HEK293 (cell line): ENCODE data around the gene MDH1B.

Source experiments
- CTCF ChIA-PET: fragments of 350-600 bp; formaldehyde crosslinking; extraction: SDS; loops from one replicate; lab custom pipeline; 2021; ENCODE audit warnings: antibody characterized with exemption; lab: Yijun Ruan, JAX
- POLR2A ChIA-PET: fragments of 300-600 bp; formaldehyde crosslinking; extraction: SDS; loops from one replicate; lab custom pipeline; 2020; ENCODE audit warnings: antibody characterized with exemption, inconsistent platforms; lab: Yijun Ruan, JAX
- H3K27ac ChIP-seq: fragments of 200-500 bp; sonication (Bioruptor generic); 2 replicates; pipeline ENCODE4 v1.5.1; 2014; ENCODE audit warnings: low read depth, low read length, control low read depth, inconsistent platforms; ENCODE audit errors: extremely low read depth
- H3K36me3 ChIP-seq, 2 experiments: fragments of 200-500 bp in 1 of 2; sonication (Bioruptor generic) in 1 of 2; 1 replicate in 1 of 2; 2 replicates in 1 of 2; pipeline ENCODE4 v1.5.1; 2014 to 2017; ENCODE audit warnings: inconsistent platforms in 2 of 2, low read length in 2 of 2; ENCODE audit not compliant: control insufficient read depth in 2 of 2, insufficient read depth in 1 of 2
- H3K4me1 ChIP-seq: fragments of 200-500 bp; sonication (Bioruptor generic); 2 replicates; pipeline ENCODE4 v1.5.1; 2014; ENCODE audit warnings: mild to moderate bottlenecking, low read length, inconsistent platforms; ENCODE audit not compliant: control insufficient read depth, insufficient read depth
- H3K4me3 ChIP-seq: 2 replicates; pipeline ENCODE4 v1.5.1; 2011; ENCODE audit warnings: low read depth, mild to moderate bottlenecking, control low read depth, low read length, moderate library complexity
- H3K9me3 ChIP-seq: fragments of 200-500 bp; sonication (Bioruptor generic); 2 replicates; pipeline ENCODE4 v1.5.1; 2014; ENCODE audit warnings: low read depth, low read length, inconsistent platforms; ENCODE audit not compliant: control insufficient read depth, insufficient read depth
- GFI1B ChIP-seq: fragments of 450-650 bp; formaldehyde crosslinking; IDR thresholded peaks from 2 replicates; pipeline ENCODE4 v1.5.1; 2016; ENCODE audit warnings: missing biosample characterization, missing genetic modification characterization
- GLIS1 ChIP-seq: fragments of 450-650 bp; formaldehyde crosslinking; IDR thresholded peaks from 2 replicates; pipeline ENCODE4 v1.5.1; 2016; ENCODE audit warnings: missing biosample characterization, missing genetic modification characterization
- HOXA7 ChIP-seq: sonication (generic); formaldehyde crosslinking; IDR thresholded peaks from 2 replicates; pipeline ENCODE4 v1.8.1; 2022; ENCODE audit warnings: missing genetic modification reagents, borderline replicate concordance
- SALL2 ChIP-seq: fragments of 450-650 bp; formaldehyde crosslinking; IDR thresholded peaks from 2 replicates; pipeline ENCODE4 v1.5.0; 2017; ENCODE audit warnings: missing biosample characterization, mild to moderate bottlenecking, missing genetic modification characterization, borderline replicate concordance
- ZFP37 ChIP-seq: fragments of 450-650 bp; formaldehyde crosslinking; IDR thresholded peaks from 2 replicates; pipeline ENCODE4 v1.5.1; 2016; ENCODE audit warnings: missing biosample characterization, missing genetic modification characterization
- ZNF138 ChIP-seq: fragments of 450-650 bp; formaldehyde crosslinking; IDR thresholded peaks from 2 replicates; pipeline ENCODE4 v1.5.1; 2016; ENCODE audit warnings: missing biosample characterization, missing genetic modification characterization, borderline replicate concordance
- ZNF335 ChIP-seq: fragments of 450-650 bp; formaldehyde crosslinking; conservative IDR thresholded peaks from 2 replicates; pipeline ENCODE4 v1.5.1; 2016; ENCODE audit warnings: missing biosample characterization, missing genetic modification characterization
- ZNF585B ChIP-seq: fragments of 450-650 bp; formaldehyde crosslinking; IDR thresholded peaks from 2 replicates; pipeline ENCODE4 v1.5.1; 2016; ENCODE audit warnings: missing biosample characterization, missing genetic modification characterization
- ZNF768 ChIP-seq: fragments of 450-650 bp; formaldehyde crosslinking; IDR thresholded peaks from 2 replicates; pipeline ENCODE4 v1.5.1; 2018; ENCODE audit warnings: missing biosample characterization, mild to moderate bottlenecking, missing genetic modification characterization
- ZSCAN16 ChIP-seq: fragments of 450-650 bp; formaldehyde crosslinking; IDR thresholded peaks from 2 replicates; pipeline ENCODE4 v1.5.1; 2016; ENCODE audit warnings: missing biosample characterization, missing genetic modification characterization
- TF ChIP-seq, protein P1 (sequence below): fragments of 450-650 bp; formaldehyde crosslinking; IDR thresholded peaks from 2 replicates; pipeline ENCODE4 v1.5.1; 2016; ENCODE audit warnings: missing biosample characterization, missing genetic modification characterization
- TF ChIP-seq, protein P2 (sequence below): fragments of 450-650 bp; formaldehyde crosslinking; IDR thresholded peaks from 2 replicates; pipeline ENCODE4 v1.5.1; 2016; ENCODE audit warnings: missing biosample characterization, missing genetic modification characterization
- TF ChIP-seq, protein P3 (sequence below): sonication (generic); formaldehyde crosslinking; IDR thresholded peaks from 2 replicates; pipeline ENCODE4 v1.8.1; 2022; ENCODE audit warnings: mild to moderate bottlenecking, moderate library complexity, missing genetic modification reagents
- TF ChIP-seq, protein P4 (sequence below): fragments of 450-650 bp; formaldehyde crosslinking; optimal IDR thresholded peaks from 2 replicates; pipeline ENCODE3; 2016; ENCODE audit warnings: missing biosample characterization, mild to moderate bottlenecking, missing genetic modification characterization
- TF ChIP-seq, protein P5 (sequence below): fragments of 450-650 bp; formaldehyde crosslinking; IDR thresholded peaks from 2 replicates; pipeline ENCODE4 v1.5.1; 2017; ENCODE audit warnings: missing biosample characterization, missing genetic modification characterization

Gene MDH1B

DNA sequence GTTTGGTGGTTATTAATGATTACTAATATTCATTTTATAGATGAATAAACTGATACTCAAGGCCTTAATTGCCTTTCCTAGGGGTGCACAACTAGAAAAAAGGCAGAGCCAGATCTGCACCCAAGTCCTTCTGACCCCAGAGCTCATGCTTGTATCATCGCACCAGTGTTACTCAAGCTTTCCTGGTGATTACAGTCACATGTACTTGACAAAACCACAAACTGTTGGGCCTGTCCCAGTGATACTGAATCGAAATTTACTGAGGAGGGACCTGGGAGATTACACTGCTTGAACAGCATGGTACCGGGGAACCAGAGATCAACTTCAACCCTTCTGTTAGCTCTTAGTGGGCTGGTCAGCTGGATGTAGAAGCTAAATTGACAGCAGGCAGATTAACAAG, 34.0 kb upstream of the MDH1B start (continued):
- TF ChIP-seq HOXA7 (CRISPR knock-in tag): no peak
- no peak for TF ChIP-seq ZFP37 (tag by site-specific recombination)
- TF ChIP-seq ZNF138: no peak

DNA sequence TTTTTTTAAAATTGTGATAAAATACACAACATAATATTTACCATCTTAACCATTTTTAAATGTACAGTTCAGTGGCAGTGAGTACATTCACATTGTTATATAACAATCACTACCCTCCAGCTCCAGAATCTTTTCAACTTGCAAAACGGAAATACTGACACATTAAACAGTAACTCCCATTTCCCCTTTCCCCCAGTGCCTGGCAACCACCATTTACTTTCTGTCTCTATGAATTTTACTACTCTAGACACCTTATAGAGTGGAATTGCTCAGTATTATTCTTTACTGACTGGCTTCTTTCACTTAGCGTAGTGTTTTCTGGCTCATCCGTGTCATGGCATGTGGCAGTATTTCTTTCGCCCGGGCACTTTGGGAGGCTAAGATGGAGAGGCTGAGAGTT, 32.9 kb upstream of the MDH1B start:
- Histone ChIP-seq H3K36me3 (peaks cover 8% of the 10 kb centered on the region in 2 experiments; a peak in 2 of 3 replicates), H3K4me1 (no peaks in the 10 kb centered on the region), H3K4me3 (no peak overlapping the region), H3K9me3 (no peaks in the 10 kb centered on the region), H3K27ac (no peak overlapping the region)
- ChIA-PET CTCF (interaction anchor here (0.6 to 1.2 kb wide), 4 partner anchors 13 to 705 kb away, joined by 3 read pairs; no protein-coding TSS in a partner anchor), POLR2A (no interaction called here)
- TF ChIP-seq, protein P1, sequence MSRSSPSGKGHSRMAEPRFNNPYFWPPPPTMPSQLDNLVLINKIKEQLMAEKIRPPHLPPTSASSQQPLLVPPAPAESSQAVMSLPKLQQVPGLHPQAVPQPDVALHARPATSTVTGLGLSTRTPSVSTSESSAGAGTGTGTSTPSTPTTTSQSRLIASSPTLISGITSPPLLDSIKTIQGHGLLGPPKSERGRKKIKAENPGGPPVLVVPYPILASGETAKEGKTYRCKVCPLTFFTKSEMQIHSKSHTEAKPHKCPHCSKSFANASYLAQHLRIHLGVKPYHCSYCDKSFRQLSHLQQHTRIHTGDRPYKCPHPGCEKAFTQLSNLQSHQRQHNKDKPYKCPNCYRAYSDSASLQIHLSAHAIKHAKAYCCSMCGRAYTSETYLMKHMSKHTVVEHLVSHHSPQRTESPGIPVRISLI (tag by site-specific recombination): no peak
- TF ChIP-seq ZSCAN16 (tag by site-specific recombination) (no peak), GFI1B (tag by site-specific recombination) (no peak), SALL2 (tag by site-specific recombination) (no peak)
- TF ChIP-seq, protein P2, sequence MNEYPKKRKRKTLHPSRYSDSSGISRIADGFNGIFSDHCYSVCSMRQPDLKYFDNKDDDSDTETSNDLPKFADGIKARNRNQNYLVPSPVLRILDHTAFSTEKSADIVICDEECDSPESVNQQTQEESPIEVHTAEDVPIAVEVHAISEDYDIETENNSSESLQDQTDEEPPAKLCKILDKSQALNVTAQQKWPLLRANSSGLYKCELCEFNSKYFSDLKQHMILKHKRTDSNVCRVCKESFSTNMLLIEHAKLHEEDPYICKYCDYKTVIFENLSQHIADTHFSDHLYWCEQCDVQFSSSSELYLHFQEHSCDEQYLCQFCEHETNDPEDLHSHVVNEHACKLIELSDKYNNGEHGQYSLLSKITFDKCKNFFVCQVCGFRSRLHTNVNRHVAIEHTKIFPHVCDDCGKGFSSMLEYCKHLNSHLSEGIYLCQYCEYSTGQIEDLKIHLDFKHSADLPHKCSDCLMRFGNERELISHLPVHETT: no peak
- TF ChIP-seq, protein P3, sequence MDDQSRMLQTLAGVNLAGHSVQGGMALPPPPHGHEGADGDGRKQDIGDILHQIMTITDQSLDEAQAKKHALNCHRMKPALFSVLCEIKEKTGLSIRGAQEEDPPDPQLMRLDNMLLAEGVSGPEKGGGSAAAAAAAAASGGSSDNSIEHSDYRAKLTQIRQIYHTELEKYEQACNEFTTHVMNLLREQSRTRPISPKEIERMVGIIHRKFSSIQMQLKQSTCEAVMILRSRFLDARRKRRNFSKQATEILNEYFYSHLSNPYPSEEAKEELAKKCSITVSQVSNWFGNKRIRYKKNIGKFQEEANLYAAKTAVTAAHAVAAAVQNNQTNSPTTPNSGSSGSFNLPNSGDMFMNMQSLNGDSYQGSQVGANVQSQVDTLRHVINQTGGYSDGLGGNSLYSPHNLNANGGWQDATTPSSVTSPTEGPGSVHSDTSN (CRISPR knock-in tag): no peak

DNA sequence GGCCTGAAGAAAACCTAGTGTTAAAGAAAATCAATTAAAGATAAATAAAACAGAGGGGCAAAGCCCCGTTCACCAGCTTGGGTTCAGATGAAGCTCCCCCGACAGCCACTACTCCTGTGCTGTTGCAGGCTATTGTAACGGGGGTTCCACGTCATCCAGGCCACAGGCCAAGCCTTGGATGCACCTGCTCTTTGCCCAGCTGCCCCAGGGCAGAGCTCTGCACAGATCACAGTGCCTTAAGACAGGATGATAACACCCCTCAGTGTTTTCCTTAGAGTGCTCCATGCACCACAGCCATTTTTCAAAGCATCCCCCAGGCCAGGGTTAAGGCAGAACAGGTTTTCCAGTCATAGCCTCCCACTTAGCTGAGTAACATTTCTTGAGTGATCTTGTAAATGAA, 32.2 kb upstream of the MDH1B start:
- Histone ChIP-seq H3K27ac (no peak overlapping the region), H3K9me3 (no peaks in the 10 kb centered on the region), H3K4me1 (no peaks in the 10 kb centered on the region), H3K36me3 (peaks cover 11 to 13% of the 10 kb centered on the region in 2 experiments; a peak in 2 of 3 replicates), H3K4me3 (no peak overlapping the region)
- no peak for TF ChIP-seq ZNF335 (tag by site-specific recombination)
- TF ChIP-seq, protein P4, sequence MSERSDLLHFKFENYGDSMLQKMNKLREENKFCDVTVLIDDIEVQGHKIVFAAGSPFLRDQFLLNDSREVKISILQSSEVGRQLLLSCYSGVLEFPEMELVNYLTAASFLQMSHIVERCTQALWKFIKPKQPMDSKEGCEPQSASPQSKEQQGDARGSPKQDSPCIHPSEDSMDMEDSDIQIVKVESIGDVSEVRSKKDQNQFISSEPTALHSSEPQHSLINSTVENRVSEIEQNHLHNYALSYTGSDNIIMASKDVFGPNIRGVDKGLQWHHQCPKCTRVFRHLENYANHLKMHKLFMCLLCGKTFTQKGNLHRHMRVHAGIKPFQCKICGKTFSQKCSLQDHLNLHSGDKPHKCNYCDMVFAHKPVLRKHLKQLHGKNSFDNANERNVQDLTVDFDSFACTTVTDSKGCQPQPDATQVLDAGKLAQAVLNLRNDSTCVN (tag by site-specific recombination): no peak
- TF ChIP-seq ZNF585B (tag by site-specific recombination): no peak
- TF ChIP-seq ZNF768 (tag by site-specific recombination): no peak
- TF ChIP-seq GLIS1 (tag by site-specific recombination): no peak
- TF ChIP-seq, protein P5, sequence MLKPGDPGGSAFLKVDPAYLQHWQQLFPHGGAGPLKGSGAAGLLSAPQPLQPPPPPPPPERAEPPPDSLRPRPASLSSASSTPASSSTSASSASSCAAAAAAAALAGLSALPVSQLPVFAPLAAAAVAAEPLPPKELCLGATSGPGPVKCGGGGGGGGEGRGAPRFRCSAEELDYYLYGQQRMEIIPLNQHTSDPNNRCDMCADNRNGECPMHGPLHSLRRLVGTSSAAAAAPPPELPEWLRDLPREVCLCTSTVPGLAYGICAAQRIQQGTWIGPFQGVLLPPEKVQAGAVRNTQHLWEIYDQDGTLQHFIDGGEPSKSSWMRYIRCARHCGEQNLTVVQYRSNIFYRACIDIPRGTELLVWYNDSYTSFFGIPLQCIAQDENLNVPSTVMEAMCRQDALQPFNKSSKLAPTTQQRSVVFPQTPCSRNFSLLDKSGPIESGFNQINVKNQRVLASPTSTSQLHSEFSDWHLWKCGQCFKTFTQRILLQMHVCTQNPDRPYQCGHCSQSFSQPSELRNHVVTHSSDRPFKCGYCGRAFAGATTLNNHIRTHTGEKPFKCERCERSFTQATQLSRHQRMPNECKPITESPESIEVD (tag by site-specific recombination): no peak
- CTCF ChIA-PET: interaction anchor here (0.6 to 1.2 kb wide), 7 partner anchors 13 to 706 kb away, joined by 3 read pairs; no protein-coding TSS in a partner anchor
- POLR2A ChIA-PET: no interaction called here
